ENCODE results near the gene KRT4.

GRCh38 chr12:52818388-52818787 is 4.5 kb upstream of the KRT4 start:
- TF ChIP-seq, protein P1, sequence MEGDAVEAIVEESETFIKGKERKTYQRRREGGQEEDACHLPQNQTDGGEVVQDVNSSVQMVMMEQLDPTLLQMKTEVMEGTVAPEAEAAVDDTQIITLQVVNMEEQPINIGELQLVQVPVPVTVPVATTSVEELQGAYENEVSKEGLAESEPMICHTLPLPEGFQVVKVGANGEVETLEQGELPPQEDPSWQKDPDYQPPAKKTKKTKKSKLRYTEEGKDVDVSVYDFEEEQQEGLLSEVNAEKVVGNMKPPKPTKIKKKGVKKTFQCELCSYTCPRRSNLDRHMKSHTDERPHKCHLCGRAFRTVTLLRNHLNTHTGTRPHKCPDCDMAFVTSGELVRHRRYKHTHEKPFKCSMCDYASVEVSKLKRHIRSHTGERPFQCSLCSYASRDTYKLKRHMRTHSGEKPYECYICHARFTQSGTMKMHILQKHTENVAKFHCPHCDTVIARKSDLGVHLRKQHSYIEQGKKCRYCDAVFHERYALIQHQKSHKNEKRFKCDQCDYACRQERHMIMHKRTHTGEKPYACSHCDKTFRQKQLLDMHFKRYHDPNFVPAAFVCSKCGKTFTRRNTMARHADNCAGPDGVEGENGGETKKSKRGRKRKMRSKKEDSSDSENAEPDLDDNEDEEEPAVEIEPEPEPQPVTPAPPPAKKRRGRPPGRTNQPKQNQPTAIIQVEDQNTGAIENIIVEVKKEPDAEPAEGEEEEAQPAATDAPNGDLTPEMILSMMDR (IDR thresholded peaks at IDR 0.05) = no peak
- TF ChIP-seq SMC3 (IDR thresholded peaks at IDR 0.05) = no peak
- no peak for TF ChIP-seq MYC (IDR thresholded peaks at IDR 0.05; ENCODE audit: borderline replicate concordance, low read length)
- TF ChIP-seq REST (IDR thresholded peaks at IDR 0.05) = no peak
- TF ChIP-seq HOXA7 (CRISPR knock-in tag; IDR thresholded peaks at IDR 0.05) = no peak
- no peak for TF ChIP-seq MAX (IDR thresholded peaks at IDR 0.05)
- no peak for TF ChIP-seq EP300 (IDR thresholded peaks at IDR 0.05)
- no peak for TF ChIP-seq RFX5 (IDR thresholded peaks at IDR 0.05)
- no peak for TF ChIP-seq USF2 (IDR thresholded peaks at IDR 0.05)
- no peak for TF ChIP-seq RCOR1 (IDR thresholded peaks at IDR 0.05; ENCODE audit: low read depth, low read length)
- TF ChIP-seq ZFP36 (IDR thresholded peaks at IDR 0.05; ENCODE audit: borderline replicate concordance, partially characterized antibody) = no peak

All from A549 (cell line).